NCI-H345 treated with DMSO at 0.1 percent for 48 hours (cell line): ENCODE data around the gene GRK5.

Experiments
- DNase-seq: peaks from one replicate; lab custom pipeline; 2025; ENCODE audit not compliant: unreplicated experiment; lab: John Stamatoyannopoulos, UW

The GRK5 gene

DNA sequence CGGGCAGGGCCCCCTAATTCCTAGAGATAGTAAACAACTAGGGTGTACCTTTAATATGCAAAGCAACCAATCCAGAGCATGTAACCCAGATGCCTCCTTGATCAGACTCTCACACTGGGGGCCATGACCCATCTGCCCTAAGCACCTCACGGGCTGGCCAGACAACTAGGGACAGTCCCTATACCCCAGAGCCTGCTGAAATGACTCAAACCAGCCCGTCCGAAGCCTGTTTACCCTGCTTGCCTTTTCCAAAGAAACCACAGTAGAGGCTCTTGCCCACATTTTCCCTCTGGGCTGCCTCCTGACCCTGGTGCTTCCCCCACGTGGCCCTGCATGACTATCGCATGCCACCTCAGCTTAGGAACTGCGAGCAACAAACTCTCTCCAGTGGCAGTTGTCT is 288.9 kb downstream of the GRK5 start:
- no peak for DNase-seq

DNA sequence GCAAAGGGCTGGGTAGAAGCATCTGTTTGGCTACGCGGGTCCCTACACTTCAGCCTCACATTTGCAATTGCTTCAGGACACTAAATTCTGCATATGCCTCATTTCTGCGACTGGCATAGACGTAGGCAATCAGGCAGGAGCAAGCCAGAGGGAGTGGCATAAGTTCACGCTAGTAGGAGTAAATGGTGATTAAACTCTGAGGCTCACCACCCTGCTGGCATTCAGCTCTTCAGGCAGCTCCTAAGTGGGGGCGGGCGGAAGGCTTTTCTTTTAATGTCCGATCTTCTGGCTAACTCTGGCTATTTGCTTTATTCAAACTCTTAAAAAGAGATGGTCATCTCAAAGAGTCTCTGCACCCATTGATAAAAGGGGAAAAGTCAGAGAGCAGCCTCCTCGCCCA is 289.9 kb downstream of the GRK5 start:
- no peak for DNase-seq

DNA sequence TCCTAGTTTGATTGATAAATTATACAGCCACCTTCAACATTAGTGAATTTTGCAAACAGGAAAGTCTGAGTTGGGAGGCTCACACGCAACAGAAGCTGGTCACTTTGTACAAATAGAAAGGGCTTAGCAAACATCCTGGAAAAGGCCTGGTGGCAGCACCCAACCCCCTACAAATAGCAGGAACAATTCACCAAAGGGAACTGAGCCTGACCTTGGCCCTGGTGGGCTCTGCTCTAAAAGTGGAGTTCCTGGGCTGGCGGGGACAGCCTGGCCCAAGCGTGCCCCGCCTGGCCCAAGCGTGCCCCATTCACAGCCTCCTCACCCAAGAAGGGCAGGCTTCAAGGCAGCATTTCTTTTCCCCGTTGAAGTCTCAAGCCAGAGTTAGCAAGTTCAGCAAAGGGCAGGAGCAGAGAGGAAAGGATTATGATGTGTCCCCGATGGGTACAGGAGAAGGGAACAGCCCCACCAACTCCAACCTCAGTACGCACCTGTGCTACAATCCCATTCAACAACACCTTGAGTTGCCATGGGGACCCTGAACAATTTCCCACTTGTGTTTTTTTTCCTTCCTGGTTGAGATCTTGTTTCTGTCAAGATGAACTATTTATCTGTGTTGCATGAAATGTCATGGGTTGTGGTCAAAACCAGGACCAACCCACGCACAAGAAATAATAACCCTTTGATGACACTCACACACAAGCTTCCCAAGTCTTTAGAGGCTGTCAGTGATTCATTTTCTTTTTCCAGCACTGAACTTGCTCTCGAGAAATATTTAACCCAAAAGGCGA is 291.7 kb downstream of the GRK5 start:
- DNase-seq, result no peak

DNA sequence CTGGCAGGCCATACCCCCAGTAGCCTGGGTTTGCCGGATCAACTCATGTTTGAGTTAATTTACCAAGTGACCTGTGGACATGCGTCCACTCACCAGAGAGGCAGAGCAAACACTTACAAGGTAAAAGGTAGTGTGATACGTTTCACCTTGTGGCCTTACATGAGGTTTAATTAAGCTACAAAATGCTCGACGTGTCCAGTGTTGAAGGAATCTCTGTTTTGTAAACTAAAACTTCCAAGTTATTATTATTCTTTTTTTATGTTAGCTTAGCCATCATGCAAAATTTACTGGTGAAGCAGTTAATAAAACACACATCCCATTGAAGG is 292.3 kb downstream of the GRK5 start:
- no peak for DNase-seq

DNA sequence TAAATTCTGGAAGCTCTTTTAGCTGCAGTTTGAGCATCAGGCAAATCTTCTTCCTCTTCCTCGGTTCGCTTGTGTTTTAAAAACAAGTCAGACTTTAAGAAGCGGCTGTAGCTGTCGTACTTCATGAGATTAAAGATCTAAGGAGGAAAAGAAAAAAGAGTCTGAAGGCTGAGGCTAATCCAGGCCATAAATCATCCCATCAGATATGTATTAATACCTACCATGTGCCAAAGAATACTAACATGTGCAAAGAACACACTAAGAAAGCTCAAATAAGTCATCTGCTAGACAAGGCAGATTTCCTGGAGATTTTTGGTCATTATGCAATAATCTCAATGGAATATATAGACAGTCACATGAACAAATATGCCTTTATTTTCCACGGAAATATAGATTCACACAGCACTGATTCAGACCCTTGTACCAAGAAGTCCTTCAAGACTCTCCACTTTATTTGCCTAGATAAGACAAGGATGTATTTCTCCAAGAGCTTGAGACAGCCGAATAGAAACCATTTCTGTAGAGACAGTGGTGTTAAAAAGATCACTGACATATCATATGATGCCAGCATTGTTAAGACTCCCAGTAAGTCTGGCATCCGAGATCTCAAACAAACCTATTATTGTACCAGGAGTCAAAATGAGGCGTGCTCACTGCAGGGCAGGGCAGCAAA is 292.9 kb downstream of the GRK5 start:
- DNase-seq, result no peak

DNA sequence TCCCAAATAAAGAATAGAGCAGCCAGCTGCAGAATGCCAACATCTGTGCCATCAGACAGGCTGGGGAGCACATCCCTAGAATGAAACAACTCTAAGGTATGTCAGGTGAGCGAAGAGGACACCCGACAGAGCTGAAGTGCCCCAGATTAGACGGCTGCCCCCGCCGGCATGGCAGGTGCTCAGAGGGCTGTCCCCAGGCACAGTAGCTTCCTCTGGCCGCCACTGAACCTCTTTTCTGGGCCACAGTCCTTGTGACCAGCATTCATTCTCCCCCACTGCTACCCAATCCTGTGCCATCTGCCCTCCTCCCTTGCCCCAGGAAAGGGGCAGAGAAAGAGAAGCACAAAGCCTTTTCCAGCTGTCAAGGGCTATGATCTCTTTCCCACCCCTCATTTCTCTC is 293.4 kb downstream of the GRK5 start:
- no peak for DNase-seq

DNA sequence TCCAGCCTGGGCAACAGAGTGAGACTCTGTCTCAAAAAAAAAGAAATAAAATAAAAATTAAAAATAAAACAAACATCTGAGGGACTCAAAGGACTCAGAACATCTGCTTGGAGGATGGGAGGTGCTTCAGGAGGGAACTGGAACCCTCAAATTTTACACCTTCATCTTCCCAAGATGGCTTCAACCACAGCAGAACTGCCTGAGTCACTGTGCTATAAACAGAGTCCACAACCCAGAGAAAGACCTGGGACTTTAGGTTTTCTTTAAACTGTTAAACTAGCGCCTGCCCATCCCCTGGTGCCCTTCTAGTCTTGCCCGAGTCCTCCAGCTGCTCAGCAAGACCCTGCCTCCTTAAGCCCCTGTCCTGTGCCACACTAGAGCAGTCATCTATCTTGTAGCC is 294.3 kb downstream of the GRK5 start:
- DNase-seq, result no peak

DNA sequence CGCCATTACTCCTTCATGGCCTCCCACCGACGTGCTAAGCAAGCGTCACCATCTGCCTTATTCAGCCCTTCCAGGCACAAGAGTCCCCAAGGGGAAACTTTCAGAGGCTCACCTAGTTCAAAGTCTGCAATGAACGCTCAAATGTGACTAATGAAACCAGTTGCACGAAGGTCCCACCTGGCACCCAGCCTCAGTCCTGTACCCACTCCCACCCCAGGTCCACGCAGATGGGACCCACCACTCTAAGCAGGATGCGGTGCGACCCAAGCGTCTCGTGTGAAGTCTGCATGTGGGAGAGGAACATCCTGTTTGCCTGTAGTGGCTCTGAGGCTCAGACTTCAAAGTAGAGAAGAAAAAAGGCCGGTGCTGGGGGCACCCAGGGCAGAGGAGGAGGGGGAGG is 294.8 kb downstream of the GRK5 start:
- DNase-seq, result no peak

DNA sequence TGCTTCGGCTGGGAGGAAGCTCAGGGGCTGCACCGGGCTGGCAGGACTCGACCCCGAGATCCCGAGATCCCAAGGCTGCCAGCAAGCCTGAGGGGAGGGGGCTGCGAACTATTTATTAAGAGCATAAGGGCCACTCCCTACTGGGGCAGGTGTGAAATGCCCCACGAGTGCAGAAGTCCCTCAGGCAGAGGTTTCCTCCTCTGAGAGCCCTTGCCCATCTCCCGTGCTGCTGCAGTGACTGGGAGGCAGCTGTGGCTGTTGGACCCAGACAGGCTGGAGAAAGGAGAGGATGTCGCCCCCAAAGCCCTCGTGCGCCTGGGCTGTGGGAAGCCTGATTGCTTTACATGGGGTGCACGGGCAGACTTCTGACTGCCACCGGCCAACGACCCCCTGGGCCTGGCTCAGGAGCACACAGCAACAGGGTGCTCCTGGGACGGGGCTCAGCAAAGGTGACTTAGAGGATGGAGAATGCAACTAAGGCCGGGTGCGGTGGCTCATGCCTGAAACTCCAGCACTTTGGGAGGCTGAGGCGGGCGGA is 295.3 kb downstream of the GRK5 start:
- no peak for DNase-seq

DNA sequence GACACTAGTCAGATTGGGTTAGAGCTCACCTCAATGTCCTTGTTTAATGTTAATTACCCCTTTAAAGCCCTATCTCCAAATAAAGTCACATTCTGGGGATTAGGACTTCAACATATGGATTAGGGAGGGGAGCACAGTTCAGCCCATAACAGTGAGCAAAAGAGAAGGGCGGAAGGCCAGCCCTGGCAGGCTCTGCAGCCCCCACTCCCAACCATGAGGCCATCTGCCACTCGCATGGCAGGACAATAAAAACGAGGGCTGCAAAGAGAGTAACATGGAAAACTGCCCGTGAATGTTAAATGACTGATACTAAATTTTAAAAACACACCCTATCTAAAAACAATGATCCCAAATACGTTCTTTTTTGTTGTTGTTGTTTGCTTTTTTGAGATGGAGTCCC is 296.4 kb downstream of the GRK5 start:
- no peak for DNase-seq

DNA sequence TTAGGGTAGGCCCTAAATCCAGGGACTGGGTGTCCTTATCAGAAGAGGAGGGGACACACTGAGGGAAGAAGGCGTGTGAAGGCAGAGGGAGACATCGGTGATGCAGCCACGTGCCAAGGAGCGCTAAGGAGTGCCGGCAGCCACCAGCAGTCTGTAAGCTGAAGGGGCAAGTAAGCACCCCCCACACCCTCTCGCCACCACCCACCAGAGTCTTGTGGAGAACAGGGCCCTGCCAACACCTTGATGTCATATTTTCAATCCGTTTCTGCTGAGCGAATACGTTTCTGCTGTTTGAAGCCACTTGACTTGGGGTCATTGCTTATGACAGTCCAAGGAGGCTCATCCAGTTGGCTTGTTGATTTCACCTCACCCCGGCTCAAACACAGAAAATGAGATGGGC is 297.3 kb downstream of the GRK5 start:
- DNase-seq, result no peak

DNA sequence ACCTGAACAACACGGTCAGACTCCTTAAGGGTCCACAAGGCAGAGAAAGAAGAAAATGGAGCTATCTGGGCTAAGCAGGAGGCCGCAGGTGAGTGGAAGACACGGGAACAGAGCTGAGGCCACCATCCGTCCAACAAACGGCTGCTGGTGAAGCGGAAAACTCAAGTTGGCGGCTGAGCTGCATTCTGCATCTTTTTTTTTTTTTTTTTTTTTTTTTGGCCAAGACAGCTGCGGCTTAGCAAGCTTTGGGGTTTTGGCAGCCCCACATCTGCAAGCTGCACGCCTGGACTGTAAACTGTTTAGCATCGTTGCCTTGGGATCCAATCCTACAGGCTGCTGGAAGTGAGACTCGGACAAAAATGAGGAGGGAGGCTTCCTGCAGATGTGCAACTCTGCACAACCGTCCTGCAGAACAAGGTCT is 297.8 kb downstream of the GRK5 start:
- no peak for DNase-seq
